ENCODE results near the gene MMD.

DNA sequence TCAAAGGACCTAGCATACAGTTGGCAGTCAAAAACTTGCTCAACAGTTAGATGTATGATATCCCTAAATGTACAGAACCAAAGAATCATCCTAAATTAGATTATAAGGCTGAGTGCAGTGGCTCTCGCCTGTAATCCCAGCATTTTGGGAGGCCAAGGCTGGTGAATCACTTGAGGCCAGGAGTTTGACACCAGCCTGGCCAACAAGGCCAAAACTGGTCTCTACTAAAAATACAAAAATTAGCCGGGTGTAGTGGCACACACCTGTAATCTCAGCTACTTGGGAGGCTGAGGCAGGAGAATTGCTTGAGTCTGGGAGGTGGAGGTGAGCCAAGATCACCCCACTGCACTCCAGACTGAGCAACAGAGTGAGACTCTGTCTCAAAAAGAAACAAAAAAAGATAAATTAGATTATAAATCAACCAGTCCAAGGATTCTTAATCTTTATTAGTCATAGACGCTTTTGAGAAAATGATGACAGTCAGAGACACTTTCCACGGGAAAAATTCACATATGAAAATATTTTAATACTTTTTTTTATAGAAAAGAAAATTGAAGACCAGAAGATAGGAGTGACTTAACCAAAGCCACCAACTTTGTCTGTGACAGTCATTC, 77.6 kb downstream of the MMD start:
- TF ChIP-seq CTCF (IDR thresholded peaks at IDR 0.05 in 4 of 5, conservative IDR thresholded peaks at IDR 0.05 in 1 of 5) (no peak), POLR2A (IDR thresholded peaks at IDR 0.05) (no peak)
